GM19438 (cell line): Measurements from ENCODE around the gene SCYGR1.
A peak's percentile ranks its signal among the peaks of the same experiment; 100 is the strongest.
"Not testable (repeated sequence)": the region's sequence is repeated elsewhere in the genome, so short reads cannot be mapped to it uniquely, and the experiment has no call there.

Experiments used
- ATAC-seq: cut with Tn5 transposase; IDR thresholded peaks from one replicate; pipeline ENCODE4 v1.9.1; 2021; ENCODE audit warnings: low read depth; ENCODE audit not compliant: unreplicated experiment

SCYGR1 gene

GRCh38 chr2:227374158-227374557 lies 13.6 kb downstream of the SCYGR1 start:
- ATAC-seq, result no peak

GRCh38 chr2:227373389-227373788 lies 14.4 kb downstream of the SCYGR1 start:
- no peak for ATAC-seq

GRCh38 chr2:227370791-227371312 lies 16.9 kb downstream of the SCYGR1 start:
- no peak for ATAC-seq

- no peak for ATAC-seq
Measured at GRCh38 chr2:227370092-227370491, 17.7 kb downstream of the SCYGR1 start.

GRCh38 chr2:227368574-227368973 lies 19.2 kb downstream of the SCYGR1 start:
- ATAC-seq, result no peak

- ATAC-seq, result no peak
Measured at GRCh38 chr2:227367427-227367795, 20.3 kb downstream of the SCYGR1 start.

- no peak for ATAC-seq
Measured at GRCh38 chr2:227366769-227367426, 20.9 kb downstream of the SCYGR1 start.

GRCh38 chr2:227365833-227366232 lies 21.9 kb downstream of the SCYGR1 start:
- ATAC-seq, result no peak

- not testable (repeated sequence) for ATAC-seq
Measured at GRCh38 chr2:227364585-227365263, 23.0 kb downstream of the SCYGR1 start.

GRCh38 chr2:227363756-227364155 lies 24.0 kb downstream of the SCYGR1 start:
- ATAC-seq, result no peak

GRCh38 chr2:227360351-227360750 lies 27.4 kb downstream of the SCYGR1 start:
- no peak for ATAC-seq

- no peak for ATAC-seq
Measured at GRCh38 chr2:227351639-227352038, 36.1 kb downstream of the SCYGR1 start.

GRCh38 chr2:227349989-227350612 lies 37.6 kb downstream of the SCYGR1 start:
- no peak for ATAC-seq

GRCh38 chr2:227348324-227348723 lies 39.4 kb downstream of the SCYGR1 start:
- no peak for ATAC-seq

- no peak for ATAC-seq
Measured at GRCh38 chr2:227347117-227347516, 40.6 kb downstream of the SCYGR1 start.

- no peak for ATAC-seq
Measured at GRCh38 chr2:227344231-227344630, 43.5 kb downstream of the SCYGR1 start.

- ATAC-seq, result no peak
Measured at GRCh38 chr2:227341553-227341952, 46.2 kb downstream of the SCYGR1 start.

- no peak for ATAC-seq
Measured at GRCh38 chr2:227340106-227340505, 47.6 kb downstream of the SCYGR1 start.

- peak; percentile 64 for ATAC-seq
Measured at GRCh38 chr2:227339098-227339599, 48.6 kb downstream of the SCYGR1 start.
